ENCODE measurements around the gene PTPRR. TPM values are rescaled to one million over a fixed set of nuclear protein-coding genes. Genes with fewer than 3 reads are reported as not detected.

Gene PTPRR
- total and polyA plus RNA-seq, 4 donors, result 0.02 to 0.08 TPM; not detected in 2

DNA sequence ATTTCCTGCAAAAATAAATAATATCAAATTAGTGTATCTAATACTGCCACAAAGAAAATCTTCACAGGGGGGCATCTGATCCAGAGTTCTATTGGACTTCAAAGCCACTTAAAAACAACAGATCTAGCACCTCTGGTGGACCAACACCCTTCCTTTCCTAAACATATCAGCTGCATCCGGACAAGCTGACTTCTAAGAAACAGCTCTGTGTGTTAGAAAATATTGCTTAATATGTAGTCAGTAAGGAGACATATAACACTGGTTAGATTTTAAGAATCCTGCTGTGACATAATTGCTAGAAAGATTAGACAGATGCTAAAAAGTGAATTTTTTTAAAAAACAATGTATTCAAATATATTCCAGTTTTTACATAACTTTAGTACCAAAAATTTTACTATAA, 222.2 kb downstream of the PTPRR start (continued):
- TF ChIP-seq FOXA2 (IDR thresholded peaks at IDR 0.05) (no peak), HNF4A (conservative IDR thresholded peaks at IDR 0.05) (no peak)

DNA sequence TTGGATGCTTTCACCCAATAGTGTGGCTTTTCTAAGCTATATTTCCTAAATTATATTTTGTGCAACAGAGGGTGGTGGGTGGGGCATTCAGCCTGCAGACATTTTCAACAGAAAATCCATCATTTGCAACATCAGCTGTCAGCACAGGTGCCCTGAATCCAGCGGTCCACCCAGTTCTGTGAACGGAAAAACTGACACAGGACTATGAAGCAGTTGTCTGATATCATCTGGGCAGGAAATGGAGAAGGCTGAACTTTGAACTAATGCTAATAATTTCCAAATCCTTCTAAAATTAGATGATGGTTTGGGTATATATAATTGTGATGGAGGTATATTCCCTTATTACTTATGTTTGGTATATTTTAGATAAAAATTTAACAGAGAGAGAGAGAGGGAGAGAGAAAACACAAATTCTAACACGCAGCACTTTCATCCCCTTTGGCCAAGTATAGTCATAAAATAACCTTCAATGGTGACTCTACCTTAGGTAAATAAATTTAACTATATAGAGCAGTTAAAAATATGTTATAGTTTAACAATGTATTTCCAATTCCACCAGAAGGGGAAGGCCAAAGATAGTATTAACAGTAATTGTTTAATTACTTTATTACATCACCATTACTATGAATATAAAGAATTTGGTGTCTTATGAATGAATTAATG, 225.0 kb downstream of the PTPRR start:
- no peaks in the 10 kb centered on the region for H3K36me3 ChIP-seq (ENCODE audit: control insufficient read depth in 4 of 4, insufficient read depth in 3 of 4, low read depth in 1 of 4, low read length in 3 of 4)
- no peaks in the 10 kb centered on the region for H3K4me1 ChIP-seq (ENCODE audit: control insufficient read depth in 4 of 4, insufficient read depth in 4 of 4, low read length in 3 of 4)
- no peak overlapping the region for H3K27ac ChIP-seq (ENCODE audit: low read depth in 1 of 2, low read length in 2 of 2)
- no peaks in the 10 kb centered on the region for H3K27me3 ChIP-seq (ENCODE audit: control insufficient read depth in 4 of 4, insufficient read depth in 4 of 4, low read length in 3 of 4)
- no peak overlapping the region for H3K4me3 ChIP-seq (ENCODE audit: low read depth in 1 of 3, low read length in 3 of 3)
- peaks cover 0 to 3% (median 0%) of the 10 kb centered on the region in 4 donors for H3K9me3 ChIP-seq (ENCODE audit: control insufficient read depth in 4 of 4, low read length in 3 of 4)
- DNase-seq (ENCODE audit: low spot score), result no peak
- H3K9ac ChIP-seq (ENCODE audit: low read depth in 1 of 2, low read length in 2 of 2), result no peak overlapping the region
- 67% methylated on average over 3 of the region's 3 CpGs for WGBS
- no peak for TF ChIP-seq YY1 (IDR thresholded peaks at IDR 0.05)
- peak; percentile 20 for TF ChIP-seq NR2F2 (IDR thresholded peaks at IDR 0.05)

DNA sequence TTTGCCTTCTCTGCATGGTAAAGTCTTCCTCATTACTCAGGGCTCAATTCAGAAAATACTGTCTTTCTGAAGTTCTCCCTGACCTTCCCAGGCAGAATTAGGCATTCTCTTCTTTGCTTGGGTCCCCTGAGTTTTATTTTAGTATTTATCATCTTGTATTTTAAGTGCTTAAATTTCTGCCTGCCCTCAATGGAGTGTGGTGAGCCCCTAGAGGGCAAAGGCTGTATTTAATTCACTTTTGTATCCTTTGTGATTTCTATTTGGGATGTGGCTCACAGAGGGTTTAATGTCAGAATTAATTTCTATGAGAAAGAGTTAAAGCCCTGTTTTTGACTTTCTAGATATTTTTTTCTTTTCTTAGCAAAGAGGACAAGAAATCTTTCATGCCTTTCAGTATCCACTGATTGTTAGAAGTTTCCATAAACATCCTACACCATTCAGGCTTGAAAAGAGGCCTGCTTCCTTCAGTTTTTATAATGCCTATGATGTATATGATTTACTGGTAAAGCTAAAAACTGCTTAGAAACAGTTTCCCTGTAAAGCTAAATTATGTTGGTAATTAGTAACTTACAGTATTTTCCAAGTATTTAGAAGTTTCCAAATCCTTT, 227.8 kb downstream of the PTPRR start:
- Histone ChIP-seq H3K27me3 (ENCODE audit: control insufficient read depth in 4 of 4, insufficient read depth in 4 of 4, low read length in 3 of 4) (peaks cover 0 to 2% (median 0%) of the 10 kb centered on the region in 4 donors), H3K9me3 (ENCODE audit: control insufficient read depth in 4 of 4, low read length in 3 of 4) (no peaks in the 10 kb centered on the region), H3K36me3 (ENCODE audit: control insufficient read depth in 4 of 4, insufficient read depth in 3 of 4, low read depth in 1 of 4, low read length in 3 of 4) (no peaks in the 10 kb centered on the region), H3K27ac (ENCODE audit: low read depth in 1 of 2, low read length in 2 of 2) (no peak overlapping the region), H3K4me3 (ENCODE audit: low read depth in 1 of 3, low read length in 3 of 3) (no peak overlapping the region), H3K9ac (ENCODE audit: low read depth in 1 of 2, low read length in 2 of 2) (no peak overlapping the region), H3K4me1 (ENCODE audit: control insufficient read depth in 4 of 4, insufficient read depth in 4 of 4, low read length in 3 of 4) (no peaks in the 10 kb centered on the region)
- TF ChIP-seq, protein P1, sequence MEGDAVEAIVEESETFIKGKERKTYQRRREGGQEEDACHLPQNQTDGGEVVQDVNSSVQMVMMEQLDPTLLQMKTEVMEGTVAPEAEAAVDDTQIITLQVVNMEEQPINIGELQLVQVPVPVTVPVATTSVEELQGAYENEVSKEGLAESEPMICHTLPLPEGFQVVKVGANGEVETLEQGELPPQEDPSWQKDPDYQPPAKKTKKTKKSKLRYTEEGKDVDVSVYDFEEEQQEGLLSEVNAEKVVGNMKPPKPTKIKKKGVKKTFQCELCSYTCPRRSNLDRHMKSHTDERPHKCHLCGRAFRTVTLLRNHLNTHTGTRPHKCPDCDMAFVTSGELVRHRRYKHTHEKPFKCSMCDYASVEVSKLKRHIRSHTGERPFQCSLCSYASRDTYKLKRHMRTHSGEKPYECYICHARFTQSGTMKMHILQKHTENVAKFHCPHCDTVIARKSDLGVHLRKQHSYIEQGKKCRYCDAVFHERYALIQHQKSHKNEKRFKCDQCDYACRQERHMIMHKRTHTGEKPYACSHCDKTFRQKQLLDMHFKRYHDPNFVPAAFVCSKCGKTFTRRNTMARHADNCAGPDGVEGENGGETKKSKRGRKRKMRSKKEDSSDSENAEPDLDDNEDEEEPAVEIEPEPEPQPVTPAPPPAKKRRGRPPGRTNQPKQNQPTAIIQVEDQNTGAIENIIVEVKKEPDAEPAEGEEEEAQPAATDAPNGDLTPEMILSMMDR (IDR thresholded peaks at IDR 0.05; ENCODE audit: low read depth, low read length, missing input control), result peak; percentile 32
- no peak for TF ChIP-seq YY1 (IDR thresholded peaks at IDR 0.05)
- TF ChIP-seq RAD21 (IDR thresholded peaks at IDR 0.05), result peak; percentile 49 to 55
- TF ChIP-seq JUND (IDR thresholded peaks at IDR 0.05), result no peak
- DNase-seq (ENCODE audit: low spot score), result no peak

DNA sequence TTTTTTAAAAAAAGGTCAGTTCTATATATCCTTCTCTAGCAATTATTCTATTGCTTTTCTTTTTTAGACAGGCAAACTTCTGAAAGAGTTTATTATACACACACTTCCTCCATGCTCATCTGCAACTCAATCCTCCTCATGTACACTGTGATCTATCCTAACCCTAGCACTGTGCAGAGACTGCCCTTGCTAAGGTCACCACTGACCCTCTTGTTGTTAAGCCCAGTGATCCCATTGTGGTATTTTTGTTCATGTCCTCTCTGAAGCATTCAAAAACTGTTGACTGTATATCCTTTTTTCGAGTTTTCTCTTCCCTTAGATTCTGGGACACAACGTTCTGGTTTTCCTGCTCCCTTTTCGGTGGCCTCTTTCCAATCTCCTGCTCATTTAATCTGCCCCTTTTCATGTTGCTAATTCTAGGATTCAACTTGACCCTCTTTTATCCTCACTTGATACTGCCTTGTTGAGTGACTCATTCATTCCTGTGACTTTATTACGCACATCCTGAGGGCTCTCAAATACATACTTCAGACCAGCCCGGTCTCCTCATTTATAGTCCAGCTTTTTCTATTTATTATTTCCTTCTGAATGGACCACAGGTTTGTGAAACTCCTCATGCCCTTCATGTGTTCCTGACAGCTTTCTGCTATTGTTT, 229.4 kb downstream of the PTPRR start:
- no peak for DNase-seq (ENCODE audit: low spot score)

More for the DNA sequence above, 229.4 kb downstream of the PTPRR start:
- peak overlapping the region; percentile 16 to 59 for H3K27ac ChIP-seq (ENCODE audit: low read depth in 1 of 2, low read length in 2 of 2)
- H3K9me3 ChIP-seq (ENCODE audit: control insufficient read depth in 4 of 4, low read length in 3 of 4), result no peaks in the 10 kb centered on the region
- no peaks in the 10 kb centered on the region for H3K4me1 ChIP-seq (ENCODE audit: control insufficient read depth in 4 of 4, insufficient read depth in 4 of 4, low read length in 3 of 4)
- peaks cover 0 to 2% (median 0%) of the 10 kb centered on the region in 4 donors for H3K27me3 ChIP-seq (ENCODE audit: control insufficient read depth in 4 of 4, insufficient read depth in 4 of 4, low read length in 3 of 4)
- no peak overlapping the region for H3K4me3 ChIP-seq (ENCODE audit: low read depth in 1 of 3, low read length in 3 of 3)
- TF ChIP-seq NR2F2 (IDR thresholded peaks at IDR 0.05) (peak; percentile 90), RXRA (IDR thresholded peaks at IDR 0.05) (peak; percentile 31 to 62), RAD21 (IDR thresholded peaks at IDR 0.05) (peak in 1 of 2 donors; percentile 16), GABPA (IDR thresholded peaks at IDR 0.05 in 1 of 2, conservative IDR thresholded peaks at IDR 0.05 in 1 of 2) (no peak), JUND (IDR thresholded peaks at IDR 0.05) (peak; percentile 82 to 85), SP1 (IDR thresholded peaks at IDR 0.05) (peak; percentile 66)
- TF ChIP-seq, protein P2, sequence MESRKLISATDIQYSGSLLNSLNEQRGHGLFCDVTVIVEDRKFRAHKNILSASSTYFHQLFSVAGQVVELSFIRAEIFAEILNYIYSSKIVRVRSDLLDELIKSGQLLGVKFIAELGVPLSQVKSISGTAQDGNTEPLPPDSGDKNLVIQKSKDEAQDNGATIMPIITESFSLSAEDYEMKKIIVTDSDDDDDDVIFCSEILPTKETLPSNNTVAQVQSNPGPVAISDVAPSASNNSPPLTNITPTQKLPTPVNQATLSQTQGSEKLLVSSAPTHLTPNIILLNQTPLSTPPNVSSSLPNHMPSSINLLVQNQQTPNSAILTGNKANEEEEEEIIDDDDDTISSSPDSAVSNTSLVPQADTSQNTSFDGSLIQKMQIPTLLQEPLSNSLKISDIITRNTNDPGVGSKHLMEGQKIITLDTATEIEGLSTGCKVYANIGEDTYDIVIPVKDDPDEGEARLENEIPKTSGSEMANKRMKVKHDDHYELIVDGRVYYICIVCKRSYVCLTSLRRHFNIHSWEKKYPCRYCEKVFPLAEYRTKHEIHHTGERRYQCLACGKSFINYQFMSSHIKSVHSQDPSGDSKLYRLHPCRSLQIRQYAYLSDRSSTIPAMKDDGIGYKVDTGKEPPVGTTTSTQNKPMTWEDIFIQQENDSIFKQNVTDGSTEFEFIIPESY (IDR thresholded peaks at IDR 0.05), result no peak
- TF ChIP-seq, protein P1 (IDR thresholded peaks at IDR 0.05; ENCODE audit: low read depth, low read length, missing input control), result no peak
- WGBS, result 73% methylated on average over 5 of the region's 5 CpGs
- H3K9ac ChIP-seq (ENCODE audit: low read depth in 1 of 2, low read length in 2 of 2), result no peak overlapping the region
- H3K36me3 ChIP-seq (ENCODE audit: control insufficient read depth in 4 of 4, insufficient read depth in 3 of 4, low read depth in 1 of 4, low read length in 3 of 4), result no peaks in the 10 kb centered on the region

Data from liver (tissue), 9 donors.